SU-DHL-6 (cell line): Measurements from ENCODE around the gene TBC1D19.

Experiments used
- EZH2phosphoT487 ChIP-seq: fragments of 200-600 bp; sonication (generic), shearing (Covaris generic); conservative IDR thresholded peaks from 2 replicates; pipeline ENCODE4 v1.6.1; 2018; ENCODE audit warnings: mild to moderate bottlenecking, antibody characterized with exemption, low read length, moderate library complexity, mixed read lengths
- TF ChIP-seq, protein P1 (sequence below): fragments of 200-600 bp; sonication (generic); IDR thresholded peaks from one replicate; pipeline ENCODE4 v1.5.1; 2017; ENCODE audit warnings: antibody characterized with exemption, mild to moderate bottlenecking, low read length, moderate library complexity; ENCODE audit not compliant: insufficient read depth, poor library complexity, severe bottlenecking

DNA sequence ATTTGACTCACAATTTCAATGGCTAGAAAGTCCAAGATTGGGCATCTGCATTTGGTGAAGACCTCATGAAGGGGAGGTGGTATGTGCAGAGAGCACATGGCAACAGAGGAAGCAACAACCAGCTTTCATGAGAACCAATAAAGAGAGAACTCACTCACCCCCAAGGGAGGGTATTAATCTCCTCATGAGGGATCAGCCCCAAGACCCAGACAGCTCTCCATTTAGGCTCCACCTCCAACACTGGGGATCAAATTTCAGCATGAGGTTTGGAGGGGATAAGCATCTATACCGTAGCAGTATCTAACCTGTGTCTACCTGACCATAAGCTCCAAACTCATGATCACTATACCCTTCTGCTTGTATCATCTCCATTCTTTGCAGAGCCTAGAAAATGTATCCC lies 9.3 kb upstream of the TBC1D19 start:
- TF ChIP-seq, protein P1, sequence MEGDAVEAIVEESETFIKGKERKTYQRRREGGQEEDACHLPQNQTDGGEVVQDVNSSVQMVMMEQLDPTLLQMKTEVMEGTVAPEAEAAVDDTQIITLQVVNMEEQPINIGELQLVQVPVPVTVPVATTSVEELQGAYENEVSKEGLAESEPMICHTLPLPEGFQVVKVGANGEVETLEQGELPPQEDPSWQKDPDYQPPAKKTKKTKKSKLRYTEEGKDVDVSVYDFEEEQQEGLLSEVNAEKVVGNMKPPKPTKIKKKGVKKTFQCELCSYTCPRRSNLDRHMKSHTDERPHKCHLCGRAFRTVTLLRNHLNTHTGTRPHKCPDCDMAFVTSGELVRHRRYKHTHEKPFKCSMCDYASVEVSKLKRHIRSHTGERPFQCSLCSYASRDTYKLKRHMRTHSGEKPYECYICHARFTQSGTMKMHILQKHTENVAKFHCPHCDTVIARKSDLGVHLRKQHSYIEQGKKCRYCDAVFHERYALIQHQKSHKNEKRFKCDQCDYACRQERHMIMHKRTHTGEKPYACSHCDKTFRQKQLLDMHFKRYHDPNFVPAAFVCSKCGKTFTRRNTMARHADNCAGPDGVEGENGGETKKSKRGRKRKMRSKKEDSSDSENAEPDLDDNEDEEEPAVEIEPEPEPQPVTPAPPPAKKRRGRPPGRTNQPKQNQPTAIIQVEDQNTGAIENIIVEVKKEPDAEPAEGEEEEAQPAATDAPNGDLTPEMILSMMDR = no peak
- TF ChIP-seq EZH2phosphoT487 = no peak
